ENCODE results near the gene MTMR3.
A peak's percentile ranks its signal among the peaks of the same experiment; 100 is the strongest.

- TF ChIP-seq POLR2A (IDR thresholded peaks at IDR 0.05) (peak; percentile 61 to 66), CTCF (IDR thresholded peaks at IDR 0.05) (peak in 3 of 4 experiments; percentile 30 to 76 (median 36)), POLR2AphosphoS5 (IDR thresholded peaks at IDR 0.05) (peak; percentile 46)
Observed at GRCh38 chr22:29883045-29883774, at the start of gene MTMR3.

All from gastroesophageal sphincter (tissue), 3 donors.